Neural crest cell (in vitro differentiated cells): ENCODE results near the gene FOSL2. TPM values are rescaled to one million over a fixed set of nuclear protein-coding genes. Genes with fewer than 3 reads are reported as not detected.

ENCODE experiments used
- DNase-seq: peaks from one replicate; pipeline ENCODE4 v3.0.0; 2021; ENCODE audit warnings: low read depth, mixed read lengths, low spot score
- H3K27ac Mint-ChIP-seq: one replicate; pipeline ENCODE4 v1.8.0; 2021; ENCODE audit warnings: mild to moderate bottlenecking, mixed read lengths; ENCODE audit not compliant: unreplicated experiment
- H3K27me3 Mint-ChIP-seq: 2 replicates; pipeline ENCODE4 v1.8.0; 2021; ENCODE audit warnings: low read depth, mild to moderate bottlenecking, mixed read lengths
- H3K36me3 Mint-ChIP-seq: 2 replicates; pipeline ENCODE4 v1.8.0; 2021; ENCODE audit warnings: low read depth, mild to moderate bottlenecking, mixed read lengths
- H3K4me1 Mint-ChIP-seq: 2 replicates; pipeline ENCODE4 v1.8.0; 2021; ENCODE audit warnings: mixed read lengths
- H3K4me3 Mint-ChIP-seq: one replicate; pipeline ENCODE4 v1.8.0; 2021; ENCODE audit warnings: mild to moderate bottlenecking, mixed read lengths
- H3K9me3 Mint-ChIP-seq: 2 replicates; pipeline ENCODE4 v1.8.0; 2021; ENCODE audit warnings: mixed read lengths
- CTCF ChIP-seq: fragments of 200-600 bp; sonication (generic); conservative IDR thresholded peaks from 2 replicates; pipeline ENCODE4 v1.5.0; 2021; ENCODE audit warnings: antibody characterized with exemption, mild to moderate bottlenecking
- total RNA-seq: library from RNA; stranded (reverse); gene quantifications from 2 replicates; pipeline ENCODE4 v1.2.1, GENCODE V29; 2021

The FOSL2 gene
- total RNA-seq, 1 donor from 2014 or later: 2.9 TPM

- no peaks in the 10 kb centered on the region for H3K27me3 Mint-ChIP-seq
- no peak for DNase-seq
- no peaks in the 10 kb centered on the region for H3K9me3 Mint-ChIP-seq
- no peaks in the 10 kb centered on the region for H3K36me3 Mint-ChIP-seq
- H3K4me1 Mint-ChIP-seq: no peaks in the 10 kb centered on the region
- no peak overlapping the region for H3K27ac Mint-ChIP-seq
- H3K4me3 Mint-ChIP-seq: no peak overlapping the region
- no peak for TF ChIP-seq CTCF
These were observed 60.7 kb downstream of the FOSL2 start for GRCh38 chr2:28453396-28453795.

- no peaks in the 10 kb centered on the region for H3K27me3 Mint-ChIP-seq
- H3K4me1 Mint-ChIP-seq: no peaks in the 10 kb centered on the region
- no peak for TF ChIP-seq CTCF
- H3K9me3 Mint-ChIP-seq: no peaks in the 10 kb centered on the region
- no peak overlapping the region for H3K27ac Mint-ChIP-seq
- no peaks in the 10 kb centered on the region for H3K36me3 Mint-ChIP-seq
- H3K4me3 Mint-ChIP-seq: no peak overlapping the region
- DNase-seq: no peak
These were observed 61.6 kb downstream of the FOSL2 start for GRCh38 chr2:28454016-28454930.

- no peak for TF ChIP-seq CTCF
- Mint-ChIP-seq H3K27ac (no peak overlapping the region), H3K4me1 (no peaks in the 10 kb centered on the region), H3K27me3 (peaks cover 7% of the 10 kb centered on the region), H3K36me3 (no peaks in the 10 kb centered on the region), H3K9me3 (peaks cover 4% of the 10 kb centered on the region), H3K4me3 (no peak overlapping the region)
- no peak for DNase-seq
These were observed 64.6 kb downstream of the FOSL2 start for GRCh38 chr2:28457237-28457636.

- Mint-ChIP-seq H3K27me3 (peaks cover 10% of the 10 kb centered on the region), H3K4me3 (no peak overlapping the region), H3K27ac (no peak overlapping the region), H3K4me1 (no peaks in the 10 kb centered on the region), H3K9me3 (peaks cover 11% of the 10 kb centered on the region), H3K36me3 (no peaks in the 10 kb centered on the region)
- no peak for DNase-seq
- no peak for TF ChIP-seq CTCF
These were observed 68.4 kb downstream of the FOSL2 start for GRCh38 chr2:28461056-28461455.

GRCh38 chr2:28462122-28462521, 69.5 kb downstream of the FOSL2 start:
- peaks cover 10% of the 10 kb centered on the region for H3K27me3 Mint-ChIP-seq
- peaks cover 11% of the 10 kb centered on the region for H3K9me3 Mint-ChIP-seq
- H3K4me3 Mint-ChIP-seq: no peak overlapping the region
- no peaks in the 10 kb centered on the region for H3K4me1 Mint-ChIP-seq
- no peaks in the 10 kb centered on the region for H3K36me3 Mint-ChIP-seq
- H3K27ac Mint-ChIP-seq: no peak overlapping the region
- DNase-seq: no peak
- TF ChIP-seq CTCF: no peak
